Activated T-cell treated with anti-CD3 and anti-CD28 coated beads, Interleukin-2, amount 50 U/mL, for 48 hours (primary cell): ENCODE data around the gene HAVCR2.

ENCODE experiments used
- DNase-seq, 2 experiments: peaks; one replicate each; pipeline ENCODE4 v3.0.0-alpha.2; 2020

Gene HAVCR2

GRCh38 chr5:157108976-157109375, at the start of gene HAVCR2:
HAVCR2 (minus strand) TSS chr5:157109044; CDS start chr5:157108983, 61 bp downstream.
- DNase-seq: peak; percentile 65 to 72

GRCh38 chr5:157157293-157157891, 48.5 kb upstream of the HAVCR2 start:
- peak; percentile 25 to 28 for DNase-seq

- DNase-seq: no peak
Observed at GRCh38 chr5:157155297-157155696, 46.5 kb upstream of the HAVCR2 start.

GRCh38 chr5:157150995-157151394, 42.2 kb upstream of the HAVCR2 start:
- DNase-seq: no peak

- peak; percentile 87 to 88 for DNase-seq
Observed at GRCh38 chr5:157148734-157149615, 40.1 kb upstream of the HAVCR2 start.

GRCh38 chr5:157143127-157143971, 34.5 kb upstream of the HAVCR2 start:
- peak; percentile 73 to 75 for DNase-seq

GRCh38 chr5:157142317-157143126, 33.7 kb upstream of the HAVCR2 start, which contains the start of gene MED7:
MED7 (minus strand) TSS chr5:157142865; CDS start chr5:157139431, 3,434 bp downstream.
- peak; percentile 89 to 92 for DNase-seq

GRCh38 chr5:157137691-157138090, 28.8 kb upstream of the HAVCR2 start:
- no peak for DNase-seq

- DNase-seq: no peak
Observed at GRCh38 chr5:157132281-157132612, 23.4 kb upstream of the HAVCR2 start.

- DNase-seq: no peak
Observed at GRCh38 chr5:157130925-157131324, 22.1 kb upstream of the HAVCR2 start.

- DNase-seq: no peak
Observed at GRCh38 chr5:157121709-157122108, 12.9 kb upstream of the HAVCR2 start.

GRCh38 chr5:157120102-157120501, 11.3 kb upstream of the HAVCR2 start:
- no peak for DNase-seq

GRCh38 chr5:157116483-157116954, 7.7 kb upstream of the HAVCR2 start:
- DNase-seq: peak; percentile 51 to 58

GRCh38 chr5:157115502-157115901, 6.7 kb upstream of the HAVCR2 start:
- DNase-seq: no peak

GRCh38 chr5:157115012-157115411, 6.2 kb upstream of the HAVCR2 start:
- DNase-seq: no peak

- no peak for DNase-seq
Observed at GRCh38 chr5:157113002-157113401, 4.2 kb upstream of the HAVCR2 start.

GRCh38 chr5:157109744-157110143, 900 bp upstream of the HAVCR2 start:
- peak; percentile 40 to 49 for DNase-seq

GRCh38 chr5:157107508-157107907, 1.3 kb downstream of the HAVCR2 start:
- DNase-seq: no peak

GRCh38 chr5:157106630-157107461, 2.0 kb downstream of the HAVCR2 start:
- DNase-seq: peak; percentile 54 to 61

GRCh38 chr5:157100140-157100679, 8.6 kb downstream of the HAVCR2 start:
- DNase-seq: peak; percentile 68
